Measurements from ENCODE around the gene CACNA1C.

DNA sequence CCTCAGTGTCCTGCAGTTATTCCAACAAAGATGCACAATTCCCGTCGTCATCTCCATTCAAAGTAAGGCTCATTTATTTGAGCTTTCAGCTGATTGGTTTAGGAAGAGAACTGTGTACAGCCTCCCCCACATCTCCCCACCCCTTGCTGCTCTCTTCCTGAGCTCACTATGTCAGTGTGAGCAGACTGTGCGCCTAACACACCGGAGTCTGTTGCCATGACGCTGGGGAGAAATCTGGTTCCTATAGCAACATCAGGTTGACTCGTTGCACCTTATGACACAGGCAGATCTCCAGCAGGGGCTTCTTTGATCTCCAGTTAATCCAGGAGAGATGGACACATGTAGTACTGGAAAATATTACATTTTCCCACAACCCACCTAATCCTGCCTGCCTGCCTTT is 319.4 kb downstream of the CACNA1C start:
- TF ChIP-seq CTCF (conservative IDR thresholded peaks at IDR 0.05; ENCODE audit: low read length) (no peak), EZH2phosphoT487 (IDR thresholded peaks at IDR 0.05; ENCODE audit: borderline replicate concordance, low read depth, low read length) (no peak)
